Activated CD8-positive, alpha-beta memory T cell treated with anti-CD3 and anti-CD28 coated beads, Interleukin-2, amount 50 U/mL, for 4 hours (primary cell): ENCODE results near the gene LYPD6B.

Experiments used
- DNase-seq: peaks from one replicate; pipeline ENCODE4 v3.0.0-alpha.2; 2020

LYPD6B gene, protein sequence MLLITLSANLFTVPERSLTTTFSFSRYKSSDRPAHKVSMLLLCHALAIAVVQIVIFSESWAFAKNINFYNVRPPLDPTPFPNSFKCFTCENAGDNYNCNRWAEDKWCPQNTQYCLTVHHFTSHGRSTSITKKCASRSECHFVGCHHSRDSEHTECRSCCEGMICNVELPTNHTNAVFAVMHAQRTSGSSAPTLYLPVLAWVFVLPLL

DNA sequence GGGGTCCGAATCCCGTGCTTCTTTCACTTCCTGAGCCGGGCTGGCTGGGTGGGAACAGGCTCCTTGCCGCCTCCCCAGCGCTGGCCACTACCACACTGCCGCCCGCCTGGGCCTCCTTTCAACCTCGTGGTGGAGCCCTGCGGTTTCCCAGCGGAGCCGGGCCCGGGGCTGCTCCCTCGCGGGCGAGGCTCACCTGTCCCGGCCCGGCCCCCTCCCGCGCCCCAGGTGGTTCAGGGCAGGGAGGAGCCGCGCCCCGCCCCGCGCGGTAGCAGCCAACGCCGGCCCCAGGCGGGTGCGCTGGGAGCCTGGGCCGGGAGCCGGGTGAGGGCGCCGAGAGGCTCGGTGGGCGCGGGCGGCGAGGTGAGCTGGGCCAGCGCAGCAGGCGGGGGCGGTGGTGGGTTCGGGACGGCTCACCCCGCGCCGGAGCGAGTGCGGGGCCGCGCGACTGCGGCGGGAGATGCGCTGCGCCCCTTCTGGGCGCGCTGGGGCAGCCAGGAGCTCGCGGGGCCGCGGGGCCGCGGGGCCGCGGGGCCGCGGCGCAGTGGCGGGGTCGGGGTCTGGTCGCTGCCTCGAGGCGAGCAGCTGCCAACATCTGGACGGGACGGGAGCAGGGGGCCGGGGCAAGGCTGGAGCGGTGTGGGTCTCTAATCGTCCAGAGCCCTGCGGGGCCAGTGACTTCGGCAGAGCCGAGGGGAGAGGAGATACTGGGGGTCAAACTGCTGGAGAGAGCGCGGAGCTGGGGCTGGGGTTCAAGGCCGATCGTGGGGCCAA lies at the start of gene LYPD6B:
TSS of gene LYPD6B (plus strand) at position 258 of the 771 bp plus-strand sequence. CDS start 92,250 bp downstream, outside the sequence.
- no peak for DNase-seq

DNA sequence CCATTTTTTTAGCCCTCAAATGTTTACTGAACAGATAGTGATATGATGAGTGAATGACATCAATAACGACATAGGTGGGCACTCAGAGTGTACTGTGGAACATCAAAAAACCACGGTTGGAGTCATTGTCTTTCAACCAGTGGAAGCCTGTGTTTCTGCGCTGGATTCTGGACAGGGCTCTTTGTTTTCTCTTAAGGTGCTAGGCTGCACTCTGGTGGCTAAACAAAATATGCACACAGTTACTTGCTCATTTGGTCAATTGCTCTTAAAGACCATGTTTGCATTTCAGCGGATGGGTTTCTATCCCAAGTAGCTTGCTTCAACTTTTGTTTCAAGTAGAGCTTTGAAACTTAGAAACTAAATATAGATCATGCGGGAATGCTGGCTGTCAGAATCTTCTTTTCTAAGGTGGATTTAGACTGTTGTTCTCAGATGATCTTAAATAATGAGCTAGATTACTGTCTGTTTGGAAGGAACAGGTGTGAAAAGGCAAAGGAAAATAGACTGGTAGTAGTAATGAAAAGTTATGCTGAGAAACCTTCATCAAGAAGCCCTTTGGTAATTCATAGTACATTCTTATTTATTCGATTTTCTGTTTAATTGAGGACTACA lies 48.5 kb upstream of the LYPD6B start:
- peak; percentile 36 for DNase-seq

DNA sequence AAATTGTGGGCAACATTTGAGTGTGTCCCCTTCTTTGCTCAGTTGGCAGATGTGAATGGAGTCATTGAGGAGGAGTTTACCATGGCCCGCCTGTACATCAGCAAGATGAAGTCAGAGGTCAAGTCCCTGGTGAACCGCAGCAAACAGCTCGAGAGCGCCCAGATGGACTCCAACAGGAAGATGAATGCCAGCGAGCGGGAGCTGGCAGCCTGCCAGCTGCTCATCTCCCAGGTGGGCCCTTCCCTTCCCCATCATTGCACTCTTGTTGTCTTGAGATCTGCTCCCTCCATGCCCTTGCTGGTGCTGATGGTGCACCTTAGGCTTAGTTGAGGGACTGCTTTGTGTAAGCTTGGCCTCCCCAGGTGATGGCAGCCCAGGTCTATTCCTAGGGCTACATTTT lies 47.5 kb upstream of the LYPD6B start:
- DNase-seq = no peak

DNA sequence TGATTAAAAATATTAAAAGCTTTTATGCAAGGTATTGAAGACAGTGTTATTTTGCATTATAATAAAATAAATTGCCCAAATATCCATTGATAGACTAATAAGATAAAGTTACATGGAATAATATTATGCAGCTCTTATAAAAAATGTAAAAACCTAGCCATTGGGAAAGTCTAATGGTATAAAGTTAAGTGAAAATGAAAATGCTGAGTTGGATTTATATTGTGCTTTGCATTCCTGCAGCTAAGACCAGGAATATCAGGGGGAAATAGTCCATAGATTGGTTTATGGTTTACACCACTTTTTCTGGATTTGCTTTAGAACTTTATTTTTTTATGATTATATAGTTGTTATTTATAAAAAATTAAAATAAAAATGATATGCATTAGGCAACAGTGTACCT lies 46.1 kb upstream of the LYPD6B start:
- no peak for DNase-seq

DNA sequence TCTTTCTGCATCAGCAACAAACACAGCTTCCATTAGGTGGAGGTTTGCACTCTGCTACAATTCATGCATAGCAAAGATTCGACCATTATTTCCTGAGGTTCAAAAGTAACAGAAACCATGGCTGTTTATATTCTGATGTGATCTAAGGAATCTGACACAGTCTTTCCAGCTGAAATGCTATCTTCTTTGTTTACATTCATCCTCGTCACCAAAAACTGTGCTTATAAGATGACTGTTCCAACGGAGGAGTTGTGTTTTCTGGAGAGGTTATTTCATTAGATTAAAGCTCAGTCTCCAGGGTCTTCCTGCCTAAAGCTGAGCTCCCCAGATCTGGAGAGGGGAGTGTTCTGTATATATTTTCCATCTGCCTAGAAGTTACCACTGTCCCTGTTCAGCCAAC lies 45.1 kb upstream of the LYPD6B start:
- DNase-seq = no peak

DNA sequence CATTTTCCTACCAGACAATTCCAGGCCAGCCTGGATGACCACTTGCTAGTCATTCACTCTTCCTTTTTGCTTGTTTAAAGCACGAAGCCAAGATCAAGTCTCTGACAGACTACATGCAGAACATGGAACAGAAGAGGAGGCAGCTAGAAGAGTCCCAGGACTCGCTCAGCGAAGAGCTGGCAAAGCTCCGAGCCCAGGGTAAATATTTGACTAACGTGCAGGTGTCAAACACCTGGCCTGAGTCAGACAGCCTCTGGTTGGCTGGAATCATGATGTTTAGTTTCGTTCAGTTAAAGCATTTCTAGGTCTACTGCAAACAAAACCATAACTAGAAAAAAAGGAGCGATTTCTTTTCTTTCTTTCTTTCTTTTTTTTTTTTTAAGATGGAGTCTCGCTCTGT lies 44.2 kb upstream of the LYPD6B start:
- DNase-seq = no peak

- no peak for DNase-seq
These were observed 41.7 kb upstream of the LYPD6B start for GRCh38 chr2:148996805-148997204.

DNA sequence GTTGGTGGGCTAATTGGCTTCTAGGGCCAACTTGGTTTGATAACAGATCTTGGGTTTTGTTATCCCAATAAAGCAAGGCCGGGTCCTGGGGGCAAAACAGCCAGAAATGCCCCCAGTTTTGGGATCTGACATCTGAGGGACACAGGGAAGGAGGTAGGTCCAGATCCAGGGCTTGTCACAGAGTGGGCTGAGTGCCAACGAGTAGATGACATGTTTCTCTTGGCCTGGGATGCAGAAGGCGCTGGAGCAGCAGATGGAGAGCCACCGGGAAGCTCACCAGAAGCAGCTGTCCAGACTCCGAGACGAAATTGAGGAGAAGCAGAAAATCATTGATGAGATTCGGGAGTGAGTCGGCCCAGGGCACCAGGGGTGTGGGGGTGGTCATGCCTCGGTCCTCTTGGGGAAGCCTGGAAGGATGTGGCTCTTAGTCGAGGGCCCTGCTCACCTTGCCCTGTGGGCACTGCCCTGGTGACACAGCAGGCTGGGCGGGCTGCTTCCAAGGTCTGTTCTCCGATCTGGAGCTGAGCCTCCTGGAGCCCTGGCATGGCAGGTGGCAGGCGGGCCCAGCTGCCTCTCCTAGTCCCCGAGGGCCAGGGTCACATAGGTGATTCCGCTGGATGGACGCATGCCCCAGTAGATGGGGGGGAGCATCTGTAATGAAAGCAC lies 40.2 kb upstream of the LYPD6B start:
- DNase-seq = no peak

GRCh38 chr2:148998831-148999200 lies 39.7 kb upstream of the LYPD6B start:
- no peak for DNase-seq

- no peak for DNase-seq
These were observed 39.0 kb upstream of the LYPD6B start for GRCh38 chr2:148999451-148999921.

DNA sequence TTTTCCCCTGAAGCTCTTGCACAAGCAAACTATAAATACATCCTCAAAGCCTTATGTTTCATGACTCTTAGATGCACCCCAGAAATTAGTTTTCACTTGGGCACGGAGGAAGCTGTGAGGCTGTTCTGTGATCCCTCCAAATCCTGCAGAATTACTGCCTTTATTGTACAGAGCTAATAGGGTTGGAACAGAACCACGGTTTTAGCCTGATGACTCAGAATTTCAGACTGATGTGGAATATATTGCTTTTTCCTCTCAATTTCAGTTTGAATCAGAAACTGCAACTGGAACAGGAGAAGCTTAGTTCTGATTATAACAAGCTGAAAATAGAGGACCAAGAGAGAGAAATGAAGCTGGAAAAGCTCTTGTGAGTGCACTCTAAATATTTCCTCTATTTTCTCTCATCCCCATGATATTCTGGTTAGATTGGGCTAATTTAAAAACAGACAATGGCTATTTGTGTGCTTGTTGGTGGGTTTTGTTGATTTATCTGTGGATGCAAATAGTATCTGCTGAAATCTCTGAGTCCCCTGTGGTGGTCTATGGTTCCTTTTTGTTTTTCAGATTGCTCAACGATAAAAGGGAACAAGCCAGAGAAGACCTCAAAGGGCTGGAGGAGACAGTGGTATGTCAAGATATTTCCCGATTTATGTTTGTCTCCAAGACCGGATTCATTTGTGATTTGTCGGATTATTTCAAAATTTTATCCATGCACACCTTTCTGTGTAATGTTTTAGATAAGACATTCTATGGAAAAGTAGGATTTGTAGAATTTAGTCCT lies 38.2 kb upstream of the LYPD6B start:
- DNase-seq = no peak

DNA sequence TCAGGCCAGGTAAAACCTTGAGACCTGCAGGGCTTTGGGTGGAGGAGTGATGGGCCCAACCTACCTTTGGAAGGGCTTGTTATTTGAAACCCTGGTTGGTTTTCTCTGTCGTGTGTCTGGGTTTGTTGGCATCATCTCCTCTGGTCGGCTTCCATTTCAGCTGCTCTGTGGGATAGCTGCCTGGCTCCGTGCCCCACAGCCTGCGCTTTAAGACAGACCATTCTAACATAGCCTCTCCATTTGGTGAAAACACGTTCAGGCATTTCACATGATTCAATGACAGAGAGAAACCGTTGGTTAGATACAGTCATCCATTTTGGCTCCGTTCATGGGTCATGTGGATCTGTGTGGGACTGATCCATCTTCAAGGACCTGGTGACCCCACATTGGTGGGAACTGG lies 37.0 kb upstream of the LYPD6B start:
- no peak for DNase-seq

DNA sequence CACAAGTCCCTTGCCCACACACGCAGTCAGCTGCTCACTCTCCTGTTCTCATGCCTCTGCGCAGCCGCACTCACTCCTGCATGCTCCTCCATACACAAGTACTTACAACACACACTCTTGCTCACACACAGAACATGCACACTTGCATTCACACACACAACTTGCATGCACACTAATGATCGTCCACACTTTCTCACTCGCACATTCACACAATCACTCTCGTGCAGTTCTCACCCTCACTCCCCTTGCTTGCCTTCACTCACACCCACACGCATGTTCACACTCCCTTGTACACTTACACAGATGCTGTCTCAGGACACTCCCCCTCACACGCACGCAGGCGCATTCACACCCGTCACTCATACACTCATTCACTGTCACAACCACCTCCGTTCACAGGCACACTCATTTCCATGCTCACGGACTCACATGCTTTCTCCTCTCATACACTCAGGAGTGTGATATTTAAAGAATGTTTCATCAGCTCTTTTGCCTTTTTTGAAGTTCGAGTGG lies 36.1 kb upstream of the LYPD6B start:
- DNase-seq = no peak

DNA sequence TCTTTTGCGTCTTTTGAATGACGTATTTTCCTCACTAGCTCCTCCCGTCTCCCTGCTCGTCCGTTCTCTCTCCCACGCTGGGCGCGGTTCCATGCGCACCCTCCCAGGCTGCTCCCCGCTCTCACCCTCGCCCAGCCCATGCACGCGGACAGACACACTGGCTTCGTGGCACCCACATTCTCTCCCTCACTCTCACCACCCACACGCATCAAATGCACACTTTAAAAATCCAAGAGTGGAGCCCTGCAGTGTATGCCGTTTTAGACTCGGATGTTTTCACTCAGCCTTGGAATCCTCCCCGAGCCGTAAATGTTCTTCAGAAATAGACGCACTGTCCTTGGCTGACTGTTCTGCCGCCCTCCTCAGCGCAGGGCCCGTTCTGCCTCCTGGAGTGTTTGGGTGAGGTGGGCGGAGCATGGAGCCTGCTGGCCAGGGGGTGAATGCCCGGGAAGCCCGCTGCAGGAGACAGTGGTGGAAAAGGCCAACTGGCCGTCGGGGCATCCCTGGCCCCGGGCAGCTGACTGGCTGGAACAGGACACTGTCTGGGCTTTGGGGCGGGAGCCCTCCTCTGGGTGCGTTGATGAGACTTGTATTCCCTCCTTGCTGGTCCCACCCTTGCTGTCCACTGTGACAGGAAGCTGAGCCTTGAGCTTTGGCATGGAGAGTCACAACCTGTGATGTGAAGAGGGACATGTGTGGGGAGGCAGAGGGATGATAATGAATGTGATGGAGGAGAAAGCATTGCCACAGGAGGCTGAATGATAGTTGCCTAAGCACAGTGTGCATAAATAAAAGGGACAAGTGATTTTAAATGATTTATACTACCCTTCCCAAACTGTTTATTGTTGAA lies 35.4 kb upstream of the LYPD6B start:
- DNase-seq = no peak

GRCh38 chr2:149004836-149005235 lies 33.7 kb upstream of the LYPD6B start:
- no peak for DNase-seq

- DNase-seq = no peak
These were observed 32.9 kb upstream of the LYPD6B start for GRCh38 chr2:149005471-149006077.

DNA sequence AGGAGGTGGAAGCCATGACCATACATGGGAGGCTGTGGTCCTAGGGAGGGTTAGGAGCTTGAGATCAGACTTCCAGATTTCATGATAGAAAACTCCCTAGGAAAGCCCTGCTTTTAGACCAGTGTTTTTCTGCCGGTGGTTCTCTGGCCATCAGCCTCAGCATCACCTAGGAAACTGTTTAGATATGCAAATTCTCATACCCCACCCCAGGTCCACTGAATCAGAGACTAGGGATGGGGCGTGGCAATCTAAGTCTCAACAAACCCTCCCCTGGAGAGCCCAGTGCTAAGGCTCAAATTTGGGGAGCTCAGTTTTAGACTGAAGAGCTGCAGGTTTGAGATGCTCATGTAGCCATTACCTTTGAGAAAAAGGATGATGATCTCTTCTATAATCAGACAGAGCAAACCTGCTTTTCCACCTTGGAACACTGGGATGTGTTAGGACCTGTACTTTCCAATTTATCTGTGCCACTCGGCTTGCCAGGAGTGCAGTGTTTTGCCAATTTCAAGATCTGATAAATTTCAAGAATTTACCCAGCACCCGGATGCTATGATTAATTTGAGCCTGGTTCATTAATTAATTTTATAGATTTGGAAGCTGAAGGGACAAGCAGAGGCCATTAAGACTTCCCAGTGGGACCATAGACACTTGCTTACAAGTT lies 31.5 kb upstream of the LYPD6B start:
- DNase-seq = no peak

DNA sequence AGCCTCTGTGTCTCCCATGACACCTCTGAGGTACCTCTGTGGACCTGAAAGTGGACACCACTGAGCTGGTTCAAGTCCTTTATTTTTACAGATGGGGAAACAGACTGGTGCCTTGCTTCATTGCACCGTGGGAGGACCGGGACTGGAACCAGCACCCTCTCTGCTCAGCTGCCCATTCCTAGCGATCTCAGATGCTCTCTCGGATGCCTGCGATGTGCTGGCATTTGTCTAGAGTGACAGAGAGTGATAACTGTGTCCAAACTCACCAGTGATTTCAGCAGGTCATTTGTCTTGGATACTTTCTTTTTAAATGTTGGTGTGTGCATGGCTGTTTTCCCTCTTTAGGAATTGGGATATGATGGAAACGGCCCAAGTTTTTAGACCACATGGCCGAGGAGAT lies 30.1 kb upstream of the LYPD6B start:
- DNase-seq = no peak

DNA sequence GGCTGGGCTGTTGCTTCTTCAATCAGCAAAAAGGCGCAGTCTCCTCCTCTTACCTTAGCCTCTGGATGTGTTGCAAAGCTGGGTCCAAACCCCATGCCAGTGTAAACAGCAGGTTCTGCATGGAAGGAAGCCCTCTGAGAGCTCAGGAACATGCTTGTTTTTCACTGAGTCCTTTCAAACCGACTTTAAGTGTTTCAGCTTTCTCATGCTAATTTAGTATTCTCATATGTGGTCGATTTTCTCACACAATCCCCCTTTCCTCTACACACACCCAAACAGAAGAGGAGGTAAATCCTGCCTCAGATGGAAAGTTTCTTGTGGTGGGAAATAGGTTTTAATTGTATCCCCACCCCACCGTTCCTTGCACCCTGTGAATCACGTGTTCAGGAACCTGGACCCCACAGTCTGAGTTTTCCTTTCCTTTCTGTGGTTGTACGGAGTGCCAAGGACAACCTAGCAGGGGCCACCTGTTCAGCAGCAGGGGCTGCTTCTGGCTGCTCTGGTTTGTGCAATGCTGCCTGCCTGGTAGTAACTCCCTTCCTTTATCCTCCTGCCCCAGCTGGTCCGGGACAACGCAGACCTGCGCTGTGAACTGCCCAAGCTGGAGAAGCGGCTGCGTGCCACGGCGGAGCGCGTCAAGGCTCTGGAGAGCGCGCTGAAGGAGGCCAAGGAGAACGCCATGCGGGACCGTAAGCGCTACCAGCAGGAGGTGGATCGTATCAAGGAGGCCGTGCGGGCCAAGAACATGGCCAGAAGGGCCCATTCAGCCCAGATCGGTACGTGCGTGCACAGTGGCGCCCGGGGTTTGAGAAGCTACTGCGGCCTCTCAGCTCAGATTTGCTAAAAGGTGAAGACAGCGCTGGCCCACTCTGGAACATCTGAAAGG lies 28.7 kb upstream of the LYPD6B start:
- DNase-seq = no peak

- DNase-seq = no peak
These were observed 26.0 kb upstream of the LYPD6B start for GRCh38 chr2:149012545-149012944.
